ENCODE measurements around the gene TMEM272. TPM values are rescaled to one million over a fixed set of nuclear protein-coding genes. Genes with fewer than 3 reads are reported as not detected.

The TMEM272 gene
- total and polyA plus RNA-seq, 2 donors (not counting 3 experiments of a cell fraction or from before 2014, with no cell fraction given): not detected

DNA sequence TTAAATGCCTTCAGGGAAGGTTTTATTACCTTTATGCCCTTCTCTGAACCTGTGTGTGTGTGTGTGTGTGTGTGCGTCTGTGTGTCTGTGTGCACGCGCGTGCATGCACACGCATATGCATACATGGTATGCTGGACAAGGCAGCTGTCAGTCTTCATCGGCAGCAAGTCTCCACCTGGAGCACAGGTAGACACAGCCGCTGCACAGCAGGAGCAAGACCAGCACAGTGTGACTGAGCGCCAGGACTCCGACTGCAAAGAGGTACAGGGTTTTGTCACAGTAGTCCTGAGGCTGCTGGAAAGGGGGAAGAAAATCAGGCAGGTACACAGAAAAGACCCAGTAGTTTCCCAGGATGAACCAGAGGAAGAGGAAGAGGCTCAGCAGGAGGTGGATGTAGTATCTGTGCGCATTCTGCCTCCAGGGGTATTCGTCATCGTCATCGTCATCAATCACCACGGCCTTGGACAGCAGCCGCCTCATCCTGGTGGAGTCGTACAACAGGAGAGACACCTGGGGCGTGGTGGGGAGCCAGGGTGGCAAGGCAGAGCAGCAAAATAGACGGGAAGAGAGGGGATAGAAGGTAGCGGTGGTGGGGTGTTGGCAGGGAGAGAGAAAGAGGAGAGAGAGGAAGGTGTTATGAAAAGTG, 28.2 kb downstream of the TMEM272 start:
- Histone ChIP-seq H2AFZ (ENCODE audit: low read depth, low read length) (no peak overlapping the region), H3K9ac (replicated peaks; ENCODE audit: extremely low read depth, insufficient read depth, low read length) (no peak overlapping the region), H4K20me1 (replicated peaks; ENCODE audit: control insufficient read depth, extremely low read depth, insufficient read depth, low read length) (no peaks in the 10 kb centered on the region), H3K79me2 (ENCODE audit: control insufficient read depth, insufficient read depth, low read length) (no peaks in the 10 kb centered on the region), H3K27ac (ENCODE audit: insufficient read depth, low read depth, low read length) (no peak overlapping the region), H3K9me3 (replicated peaks; ENCODE audit: control insufficient read depth, insufficient read depth, low read length) (no peaks in the 10 kb centered on the region), H3K4me2 (ENCODE audit: insufficient read depth, low read length) (no peak overlapping the region), H3K27me3 (ENCODE audit: control insufficient read depth in 2 of 2, insufficient read depth in 2 of 2, low read length in 2 of 2) (peaks cover 11 to 27% of the 10 kb centered on the region in 2 experiments), H3K4me3 (replicated peaks in 1 of 3; ENCODE audit: insufficient read depth in 1 of 3, low read depth in 1 of 3, low read length in 3 of 3) (no peak overlapping the region), H3K9me1 (replicated peaks; ENCODE audit: control insufficient read depth, extremely low read depth, insufficient read depth, low read length) (no peaks in the 10 kb centered on the region), H3K4me1 (ENCODE audit: control insufficient read depth, extremely low read depth, insufficient read depth, low read length) (peaks cover 1% of the 10 kb centered on the region), H3K36me3 (ENCODE audit: control insufficient read depth in 2 of 2, extremely low read depth in 1 of 2, insufficient read depth in 2 of 2, low read length in 2 of 2) (no peaks in the 10 kb centered on the region)
- DNase-seq (ENCODE audit: low read depth, low spot score): no peak
- intact Hi-C loops (cut with micrococcal nuclease): no loop called here
- ChIA-PET CTCF (interaction anchor here (0.9 to 5.0 kb wide), 6 partner anchors 15 to 388 kb away, joined by 3 to 115 read pairs (median 4); partner anchors contain the start of gene NEK5), POLR2A (no interaction called here)
- FAIRE-seq: no peak
- TF ChIP-seq GATA2 (IDR thresholded peaks at IDR 0.05; ENCODE audit: insufficient read depth, insufficient read length, low read depth, low read length) (no peak), POLR2AphosphoS5 (IDR thresholded peaks at IDR 0.05; ENCODE audit: insufficient read depth, low read depth, low read length) (no peak), MYC (IDR thresholded peaks at IDR 0.05; ENCODE audit: low read depth, low read length) (no peak), EZH2 (IDR thresholded peaks at IDR 0.05; ENCODE audit: borderline replicate concordance, low read depth, low read length, severe bottlenecking) (no peak), MAX (IDR thresholded peaks at IDR 0.05; ENCODE audit: insufficient read depth, insufficient read length) (no peak), JUN (IDR thresholded peaks at IDR 0.05; ENCODE audit: borderline replicate concordance, insufficient read depth, insufficient read length, low read depth) (no peak), FOS (IDR thresholded peaks at IDR 0.05; ENCODE audit: borderline replicate concordance, insufficient read depth, low read length) (no peak), CTCF (IDR thresholded peaks at IDR 0.05; ENCODE audit: extremely low read depth in 1 of 2, insufficient read depth in 1 of 2, low read depth in 1 of 2, low read length in 2 of 2) (no peak), POLR2A (IDR thresholded peaks at IDR 0.05; ENCODE audit: low read depth, low read length) (no peak)
- dilution Hi-C loops (cut with MboI; ENCODE audit: extremely low pct_ligation_motif_present, low sequenced_read_pairs): no loop called here
- BruUV-seq (replicated peaks): no TSS peak

All from endothelial cell of umbilical vein (primary cell).